Measurements from ENCODE around the gene CUL7.

GRCh38 chr6:43012364-43012763 lies 41.3 kb downstream of the CUL7 start:
- TF ChIP-seq EZH2 (IDR thresholded peaks at IDR 0.05; ENCODE audit: insufficient read depth, poor library complexity, severe bottlenecking) (no peak), EZH2phosphoT487 (IDR thresholded peaks at IDR 0.05; ENCODE audit: insufficient read depth, low read depth) (no peak)
